PC-9 (cell line): Measurements from ENCODE around the gene SLC4A4. TPM values are rescaled to one million over a fixed set of nuclear protein-coding genes. Genes with fewer than 3 reads are reported as not detected.

Experiments
- BruUV-seq: library from RNA; stranded (reverse); fragments of 400-500 nt; replicated peaks from 2 replicates; lab custom pipeline; 2021; lab: Mats Ljungman, UMichigan
- CTCF ChIA-PET: fragments of 300-600 bp; sonication (Branson Sonifier 250); formaldehyde crosslinking; loops from one replicate; lab custom pipeline; 2022; ENCODE audit warnings: antibody characterized with exemption; lab: Charles Lee
- POLR2A ChIA-PET: fragments of 300-600 bp; sonication (Branson Sonifier 250); formaldehyde crosslinking; loops from one replicate; lab custom pipeline; 2022; ENCODE audit warnings: antibody characterized with exemption; ENCODE audit not compliant: unreplicated experiment; lab: Charles Lee
- DNase-seq, 2 experiments: peaks; one replicate each; pipeline versions ENCODE4 v3.0.0 to v3.0.0-alpha.2; 2015 to 2022; ENCODE audit warnings: mixed read lengths in 1 of 2
- H2AFZ ChIP-seq: fragments of 200-600 bp; sonication (generic); 2 replicates; pipeline ENCODE4 v1.8.1; 2017; ENCODE audit warnings: antibody characterized with exemption
- H3F3A ChIP-seq: fragments of 200-600 bp; sonication (generic); 2 replicates; pipeline ENCODE4 v1.8.1; 2017; ENCODE audit warnings: antibody characterized with exemption, mild to moderate bottlenecking, low read depth; ENCODE audit not compliant: insufficient read depth
- H3K27ac ChIP-seq: fragments of 200-600 bp; sonication (generic); 2 replicates; pipeline ENCODE4 v1.6.1; 2016; ENCODE audit warnings: mixed run types
- H3K27me3 ChIP-seq: fragments of 200-600 bp; sonication (generic); 2 replicates; pipeline ENCODE4 v1.6.1; 2016; ENCODE audit warnings: low read depth, mixed run types; ENCODE audit not compliant: insufficient read depth
- H3K36me3 ChIP-seq: fragments of 200-600 bp; sonication (generic); 2 replicates; pipeline ENCODE4 v1.6.1; 2016; ENCODE audit warnings: low read depth, mixed run types
- H3K4me1 ChIP-seq: fragments of 200-600 bp; sonication (generic); replicated peaks from 2 replicates; pipeline ENCODE4 v1.6.1; 2016; ENCODE audit warnings: mixed run types; ENCODE audit not compliant: insufficient read depth
- H3K4me2 ChIP-seq: fragments of 200-600 bp; sonication (generic); 2 replicates; pipeline ENCODE4 v1.6.1; 2017; ENCODE audit warnings: mixed run types
- H3K4me3 ChIP-seq: fragments of 200-600 bp; sonication (generic); 2 replicates; pipeline ENCODE4 v1.6.1; 2016; ENCODE audit warnings: mixed run types
- H3K79me2 ChIP-seq: fragments of 200-600 bp; sonication (generic); 2 replicates; pipeline ENCODE4 v1.6.1; 2017; ENCODE audit warnings: low read depth, mixed run types
- H3K9me2 ChIP-seq: fragments of 200-600 bp; sonication (generic); 2 replicates; pipeline ENCODE4 v1.8.1; 2017; ENCODE audit warnings: mild to moderate bottlenecking; ENCODE audit not compliant: insufficient read depth
- H3K9me3 ChIP-seq: fragments of 200-600 bp; sonication (generic); 2 replicates; pipeline ENCODE4 v1.8.1; 2016; ENCODE audit warnings: low read depth; ENCODE audit not compliant: insufficient read depth
- H4K20me1 ChIP-seq: fragments of 200-600 bp; sonication (generic); 2 replicates; pipeline ENCODE4 v1.8.1; 2017; ENCODE audit not compliant: insufficient read depth
- EZH2 ChIP-seq: fragments of 200-600 bp; sonication (generic); IDR thresholded peaks from 2 replicates; pipeline ENCODE4 v1.8.0; 2017; ENCODE audit warnings: antibody characterized with exemption, low read depth
- intact Hi-C: fragments of 100-400 bp; cut with micrococcal nuclease; formaldehyde crosslinking; loops from one replicate; pipeline ENCODE4 v1.10.0; 2022; ENCODE audit not compliant: unreplicated experiment
- total RNA-seq: library from RNA; stranded (reverse); gene quantifications from 2 replicates; pipeline ENCODE4 v1.2.3, GENCODE V29; 2021
- TF ChIP-seq, protein P1 (sequence below): fragments of 200-600 bp; sonication (generic); conservative IDR thresholded peaks from 2 replicates; pipeline ENCODE4 v1.6.1; 2017; ENCODE audit warnings: mixed run types, antibody characterized with exemption, mild to moderate bottlenecking, moderate library complexity

The SLC4A4 gene
- total RNA-seq, 1 experiment from 2014 or later = 0.44 TPM

DNA sequence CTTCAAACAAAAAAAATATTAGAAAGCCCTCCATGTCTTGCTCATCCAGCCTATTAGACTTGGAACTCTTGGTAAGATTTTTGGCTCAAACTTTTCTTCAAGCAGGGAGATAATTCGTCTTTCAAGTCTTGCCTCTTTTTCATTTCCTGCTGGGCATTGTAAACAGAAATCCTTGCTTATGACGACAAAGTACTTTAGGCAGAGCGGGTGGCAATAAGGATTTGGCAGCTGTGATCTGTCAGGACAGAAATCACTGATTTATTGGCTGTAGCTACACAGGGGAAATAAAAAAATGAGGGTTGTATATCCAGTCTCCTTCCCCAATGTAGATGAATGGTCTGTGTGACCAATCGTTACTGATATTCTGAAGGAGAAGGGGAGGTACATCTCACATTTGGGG lies 121.6 kb downstream of the SLC4A4 start:
- no peak overlapping the region for H3K4me2 ChIP-seq
- H2AFZ ChIP-seq = no peak overlapping the region

DNA sequence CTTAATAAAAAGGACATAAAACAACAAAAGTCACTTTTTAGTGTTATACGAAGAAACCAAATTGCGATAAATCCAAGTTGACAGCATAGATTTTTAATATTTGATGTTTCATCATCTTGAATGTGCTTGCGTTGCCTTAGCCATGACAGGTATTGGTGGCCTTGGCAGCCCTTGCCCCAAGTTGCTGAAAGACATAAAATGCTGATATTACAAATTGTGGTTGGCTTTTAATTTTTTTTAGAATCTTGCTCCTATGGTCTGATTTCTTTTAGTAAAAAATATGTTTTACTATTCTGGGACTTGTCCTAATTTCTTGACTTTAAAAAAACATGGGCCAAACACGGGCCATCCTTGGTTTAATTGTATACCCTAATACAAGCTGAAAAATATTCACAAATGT lies 122.6 kb downstream of the SLC4A4 start:
- DNase-seq = no peak
- no peaks in the 10 kb centered on the region for H3K27me3 ChIP-seq
- intact Hi-C loops = no loop called here
- no peaks in the 10 kb centered on the region for H3F3A ChIP-seq
- no peaks in the 10 kb centered on the region for H3K36me3 ChIP-seq
- no peaks in the 10 kb centered on the region for H3K79me2 ChIP-seq
- no peaks in the 10 kb centered on the region for H3K4me1 ChIP-seq
- no peak overlapping the region for H3K4me3 ChIP-seq
- no TSS peak for BruUV-seq
- no peaks in the 10 kb centered on the region for H3K9me2 ChIP-seq
- TF ChIP-seq EZH2 = no peak
- TF ChIP-seq, protein P1, sequence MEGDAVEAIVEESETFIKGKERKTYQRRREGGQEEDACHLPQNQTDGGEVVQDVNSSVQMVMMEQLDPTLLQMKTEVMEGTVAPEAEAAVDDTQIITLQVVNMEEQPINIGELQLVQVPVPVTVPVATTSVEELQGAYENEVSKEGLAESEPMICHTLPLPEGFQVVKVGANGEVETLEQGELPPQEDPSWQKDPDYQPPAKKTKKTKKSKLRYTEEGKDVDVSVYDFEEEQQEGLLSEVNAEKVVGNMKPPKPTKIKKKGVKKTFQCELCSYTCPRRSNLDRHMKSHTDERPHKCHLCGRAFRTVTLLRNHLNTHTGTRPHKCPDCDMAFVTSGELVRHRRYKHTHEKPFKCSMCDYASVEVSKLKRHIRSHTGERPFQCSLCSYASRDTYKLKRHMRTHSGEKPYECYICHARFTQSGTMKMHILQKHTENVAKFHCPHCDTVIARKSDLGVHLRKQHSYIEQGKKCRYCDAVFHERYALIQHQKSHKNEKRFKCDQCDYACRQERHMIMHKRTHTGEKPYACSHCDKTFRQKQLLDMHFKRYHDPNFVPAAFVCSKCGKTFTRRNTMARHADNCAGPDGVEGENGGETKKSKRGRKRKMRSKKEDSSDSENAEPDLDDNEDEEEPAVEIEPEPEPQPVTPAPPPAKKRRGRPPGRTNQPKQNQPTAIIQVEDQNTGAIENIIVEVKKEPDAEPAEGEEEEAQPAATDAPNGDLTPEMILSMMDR = no peak
- no peaks in the 10 kb centered on the region for H4K20me1 ChIP-seq
- ChIA-PET POLR2A (no interaction called here), CTCF (no interaction called here)
- H3K9me3 ChIP-seq = no peaks in the 10 kb centered on the region
- no peak overlapping the region for H2AFZ ChIP-seq
- no peak overlapping the region for H3K4me2 ChIP-seq
- no peak overlapping the region for H3K27ac ChIP-seq

More for the DNA sequence above, 121.6 kb downstream of the SLC4A4 start:
- H4K20me1 ChIP-seq = no peaks in the 10 kb centered on the region
- DNase-seq = no peak
- H3K36me3 ChIP-seq = no peaks in the 10 kb centered on the region
- intact Hi-C loops = no loop called here
- ChIA-PET CTCF (no interaction called here), POLR2A (no interaction called here)
- no peak for TF ChIP-seq EZH2
- TF ChIP-seq, protein P1 = no peak
- no peaks in the 10 kb centered on the region for H3K4me1 ChIP-seq
- H3F3A ChIP-seq = no peaks in the 10 kb centered on the region
- BruUV-seq = no TSS peak
- no peaks in the 10 kb centered on the region for H3K9me2 ChIP-seq
- no peaks in the 10 kb centered on the region for H3K27me3 ChIP-seq
- no peaks in the 10 kb centered on the region for H3K79me2 ChIP-seq
- no peaks in the 10 kb centered on the region for H3K9me3 ChIP-seq
- H3K4me3 ChIP-seq = no peak overlapping the region
- H3K27ac ChIP-seq = no peak overlapping the region

DNA sequence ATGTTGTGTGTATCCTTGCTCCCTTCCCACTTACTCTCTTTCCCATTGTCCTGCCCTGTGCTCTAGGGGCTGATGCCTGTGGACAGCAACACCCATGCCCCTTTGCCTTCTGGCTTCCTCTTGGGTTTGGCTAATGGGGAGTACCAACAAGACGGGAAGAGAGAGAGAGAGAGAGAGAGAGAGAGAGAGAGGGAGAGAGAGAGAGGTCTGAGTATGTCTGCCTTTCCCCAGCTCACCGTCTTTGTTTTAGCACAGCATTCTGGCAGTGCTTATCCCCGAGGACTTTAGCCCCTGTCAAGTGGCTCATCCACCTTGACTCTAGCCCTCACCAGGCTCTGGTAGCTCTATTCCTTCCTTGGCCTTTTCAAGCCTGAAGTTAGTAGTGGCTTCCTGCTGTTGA lies 128.0 kb downstream of the SLC4A4 start:
- Histone ChIP-seq H3K9me2 (no peaks in the 10 kb centered on the region), H3K27me3 (no peaks in the 10 kb centered on the region), H3K4me3 (no peak overlapping the region), H3K9me3 (no peaks in the 10 kb centered on the region), H2AFZ (no peak overlapping the region), H3K4me1 (no peaks in the 10 kb centered on the region), H3K79me2 (no peaks in the 10 kb centered on the region), H3K27ac (no peak overlapping the region), H3K36me3 (no peaks in the 10 kb centered on the region), H3K4me2 (no peak overlapping the region), H4K20me1 (no peaks in the 10 kb centered on the region), H3F3A (no peaks in the 10 kb centered on the region)
- POLR2A ChIA-PET = no interaction called here
- intact Hi-C loops = no loop called here
- CTCF ChIA-PET = no interaction called here
- DNase-seq = no peak
- TF ChIP-seq EZH2 = no peak
- TF ChIP-seq, protein P1 = no peak
- no TSS peak for BruUV-seq
